GM03348 (cell line): ENCODE measurements around the gene GLRX.
"Not testable (repeated sequence)": the region's sequence is repeated elsewhere in the genome, so short reads cannot be mapped to it uniquely, and the experiment has no call there.

Experiments used
- DNase-seq: peaks from one replicate; pipeline ENCODE4 v3.0.0; 2012; ENCODE audit warnings: low spot score

Gene GLRX, protein sequence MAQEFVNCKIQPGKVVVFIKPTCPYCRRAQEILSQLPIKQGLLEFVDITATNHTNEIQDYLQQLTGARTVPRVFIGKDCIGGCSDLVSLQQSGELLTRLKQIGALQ

DNA sequence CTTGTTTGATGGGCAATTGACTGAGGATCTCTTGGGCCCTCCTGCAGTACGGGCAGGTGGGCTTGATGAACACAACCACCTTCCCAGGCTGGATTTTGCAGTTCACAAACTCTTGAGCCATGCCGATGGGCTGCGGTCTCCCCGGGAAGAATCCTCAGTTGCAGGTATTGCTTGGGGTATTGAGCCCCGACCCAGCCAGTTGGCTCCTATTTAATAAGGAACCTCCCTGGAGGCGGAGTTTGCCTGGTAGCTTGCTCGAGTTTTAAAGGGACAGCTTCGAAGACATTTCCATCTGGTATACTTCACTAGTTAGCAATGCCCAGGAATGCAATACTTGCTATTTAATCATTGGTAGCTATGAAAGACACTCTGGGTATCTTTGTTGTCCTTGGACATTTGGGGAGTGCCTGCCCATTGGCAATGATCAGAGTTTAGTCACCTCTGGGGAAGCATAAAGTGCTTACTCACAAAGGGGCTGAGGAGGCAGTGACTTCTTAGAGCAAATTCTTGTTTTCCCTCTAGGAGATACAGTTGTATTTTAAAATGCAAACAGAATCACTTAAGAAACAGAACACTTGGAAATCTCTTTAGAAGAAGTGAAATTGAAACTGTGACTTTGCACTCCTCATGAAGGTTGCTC, at the start of gene GLRX:
Gene GLRX, minus strand, starts transcription at position 185 of the 640 bp plus-strand sequence. Its CDS starts 64 bp downstream, at position 121.
- DNase-seq = peak; percentile 88

DNA sequence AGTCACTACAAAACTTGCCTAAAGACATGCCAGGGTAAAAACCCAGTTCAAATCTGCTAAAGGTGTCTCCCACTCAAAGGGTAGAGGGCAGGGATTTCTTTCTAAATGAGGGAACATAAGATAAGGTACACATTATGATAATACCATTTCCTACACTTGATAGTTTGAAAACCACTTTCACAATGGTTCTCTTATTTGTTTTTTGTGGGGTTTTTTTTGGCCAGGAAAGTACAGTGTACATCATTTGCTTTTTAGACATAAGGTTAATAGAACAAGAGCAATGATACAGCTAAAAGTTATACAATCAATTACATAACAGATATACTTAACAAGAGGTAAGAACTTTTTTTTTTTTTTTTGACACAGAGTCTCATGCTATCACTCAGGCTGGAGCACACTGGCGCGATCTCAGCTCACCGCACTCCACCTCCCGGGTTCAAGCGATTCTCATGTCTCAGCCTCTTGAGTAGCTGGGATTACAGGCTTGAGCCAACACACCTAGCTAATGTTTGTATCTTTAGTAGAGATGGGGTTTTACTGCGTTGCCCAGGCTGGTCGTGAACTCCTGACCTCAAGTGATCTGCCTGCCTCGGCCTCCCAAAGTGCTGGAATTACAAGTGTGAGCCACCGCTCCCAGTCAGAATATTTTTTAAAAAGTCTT, 48.8 kb upstream of the GLRX start:
- no peak for DNase-seq

DNA sequence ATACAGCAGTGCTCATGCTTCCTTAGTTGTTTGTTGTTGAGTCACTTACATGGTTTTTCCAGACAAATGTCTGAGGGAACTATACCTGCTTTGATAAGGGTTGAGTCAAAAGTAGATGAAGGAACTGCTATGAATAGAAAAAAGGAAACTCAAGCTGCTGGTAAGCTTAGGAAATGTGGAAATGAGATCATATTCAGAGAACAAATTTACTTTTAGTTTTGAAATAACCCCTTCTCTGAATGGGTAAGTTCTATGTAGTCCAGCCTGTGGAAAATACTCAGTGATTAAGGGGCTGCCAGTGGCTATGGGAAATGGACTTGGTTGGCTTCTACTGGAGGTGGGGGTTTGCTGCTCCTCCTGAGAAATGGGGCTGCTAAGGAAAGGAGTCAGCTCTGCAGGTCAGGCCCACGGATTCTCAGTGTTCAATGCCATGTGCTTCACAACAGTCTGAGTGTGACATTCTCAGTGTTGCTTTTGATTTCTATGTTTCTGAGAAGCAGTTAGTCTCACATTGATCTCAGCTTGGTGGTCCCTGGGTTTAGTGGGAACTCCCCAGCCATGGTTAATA, 47.7 kb upstream of the GLRX start:
- DNase-seq = no peak

DNA sequence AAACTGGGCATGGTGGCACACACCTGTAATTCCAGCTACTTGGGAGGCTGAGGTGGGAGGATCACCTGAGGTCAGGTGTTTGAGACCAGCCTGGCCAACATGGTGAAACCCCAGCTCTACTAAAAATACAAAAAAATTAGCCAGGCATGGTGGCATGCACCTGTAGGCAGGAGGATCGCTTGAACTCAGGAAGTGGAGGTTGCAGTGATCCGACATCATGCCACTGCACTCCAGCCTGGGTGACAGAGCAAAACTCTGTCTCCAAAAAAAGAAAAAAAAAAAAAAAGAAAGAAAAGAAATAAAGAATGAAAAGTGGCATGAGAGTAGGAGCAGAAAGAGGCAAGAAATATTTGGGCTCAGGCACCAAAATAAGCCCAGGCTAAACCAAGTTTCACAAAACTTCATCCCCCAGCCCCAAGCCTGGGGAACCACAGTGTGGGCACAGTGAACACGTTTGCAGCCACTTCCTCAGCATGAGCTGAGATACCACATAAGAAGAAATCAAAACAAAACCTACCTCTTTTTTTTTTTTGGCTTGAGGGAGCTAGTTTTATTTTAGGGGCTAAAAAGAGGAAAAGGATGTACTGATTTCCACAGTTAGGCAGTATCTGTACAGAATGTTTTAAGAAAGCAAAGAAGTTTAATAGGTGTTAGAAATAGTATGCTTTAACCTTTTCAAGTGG, 46.8 kb upstream of the GLRX start:
- DNase-seq = not testable (repeated sequence)

DNA sequence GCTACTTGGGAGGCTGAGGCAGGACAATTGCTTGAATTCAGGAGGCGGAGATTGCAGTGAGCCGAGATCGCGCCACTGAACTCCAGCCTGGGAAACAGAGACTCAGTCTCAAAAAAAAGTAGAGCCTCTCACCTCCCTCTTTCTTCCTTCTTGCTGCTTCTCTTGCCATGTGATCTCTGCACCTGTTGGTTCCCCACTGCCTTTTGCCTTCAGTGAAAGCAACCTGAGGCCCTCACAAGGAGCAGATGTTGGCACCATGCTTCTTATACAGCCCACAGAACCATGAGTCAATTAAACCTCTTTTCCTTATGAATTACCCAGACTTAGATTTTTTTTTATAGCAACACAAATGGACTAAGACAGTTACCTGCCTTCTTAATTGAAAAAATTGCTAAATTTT, 45.6 kb upstream of the GLRX start:
- no peak for DNase-seq

DNA sequence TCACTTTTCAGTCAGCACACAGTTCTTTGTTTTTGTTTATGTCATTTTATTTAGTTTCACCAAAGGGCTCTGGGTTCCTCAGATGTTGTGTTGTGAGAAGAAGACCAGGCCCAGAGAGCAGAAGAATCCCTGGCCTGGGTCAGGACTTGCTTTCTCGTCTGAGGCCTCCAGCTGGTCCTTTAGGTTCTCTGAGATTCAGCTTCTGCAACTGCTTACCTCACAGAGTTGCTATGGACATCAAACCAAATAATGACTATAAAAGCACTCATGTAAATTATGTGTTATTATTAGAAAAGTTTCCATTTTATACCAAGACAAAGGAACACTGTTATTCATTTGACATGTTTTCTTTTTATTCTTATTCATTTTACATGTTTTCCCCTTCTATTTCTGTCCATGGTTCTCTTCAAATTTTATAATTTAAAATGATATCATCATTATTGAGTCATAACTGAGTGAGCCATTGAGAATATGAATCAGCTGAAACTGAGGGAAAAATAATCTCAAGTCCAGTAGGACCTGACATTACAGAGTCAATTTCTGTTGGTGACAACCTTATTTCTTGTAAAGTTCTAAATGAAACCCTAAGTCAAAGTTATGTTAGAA, 44.0 kb upstream of the GLRX start:
- no peak for DNase-seq

DNA sequence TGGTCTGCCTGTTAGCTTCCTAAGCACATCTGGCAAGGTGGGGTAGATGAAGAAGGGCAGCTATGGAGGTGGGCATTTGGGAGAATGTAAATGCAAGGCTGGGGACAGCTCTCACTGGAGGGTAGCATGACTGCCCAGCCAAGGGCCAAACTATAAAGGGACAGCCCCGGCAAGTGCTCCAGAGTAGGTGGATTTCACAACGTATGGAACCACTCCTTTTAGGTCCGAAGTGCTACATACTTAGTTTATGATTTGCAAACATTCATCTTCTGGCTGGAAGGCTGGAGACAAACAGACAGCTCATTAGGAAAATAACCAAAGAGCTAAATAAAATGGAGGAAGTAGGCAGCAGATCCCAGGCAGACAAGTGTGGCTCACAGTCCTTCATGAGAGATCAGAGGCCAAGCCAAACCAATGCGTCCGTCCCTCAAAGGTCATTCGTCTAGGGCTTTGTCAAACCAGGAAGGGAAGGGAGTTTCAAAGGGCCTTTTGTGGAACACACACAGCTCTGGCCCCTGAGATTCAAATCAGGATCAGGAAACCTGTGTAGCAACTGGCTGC, 42.5 kb upstream of the GLRX start:
- no peak for DNase-seq

DNA sequence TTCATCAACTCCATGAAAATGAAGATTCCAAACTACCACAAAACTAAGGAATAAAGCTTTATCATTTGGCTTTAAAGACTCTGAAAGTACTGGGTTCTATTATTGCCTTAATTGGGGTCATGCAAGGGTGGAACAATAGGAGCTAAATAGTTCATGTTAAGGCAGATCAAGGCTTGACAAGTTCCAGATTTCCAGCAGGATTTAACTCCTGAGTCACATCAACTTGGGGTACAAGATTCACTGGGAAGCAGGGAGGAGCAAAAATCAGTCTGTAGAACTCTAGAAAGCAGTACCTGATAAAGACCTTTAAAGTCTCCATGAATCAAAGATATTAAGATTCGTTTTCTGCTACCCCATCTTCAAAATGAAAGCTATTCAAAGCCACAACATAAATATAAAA, 41.9 kb upstream of the GLRX start:
- DNase-seq = no peak

DNA sequence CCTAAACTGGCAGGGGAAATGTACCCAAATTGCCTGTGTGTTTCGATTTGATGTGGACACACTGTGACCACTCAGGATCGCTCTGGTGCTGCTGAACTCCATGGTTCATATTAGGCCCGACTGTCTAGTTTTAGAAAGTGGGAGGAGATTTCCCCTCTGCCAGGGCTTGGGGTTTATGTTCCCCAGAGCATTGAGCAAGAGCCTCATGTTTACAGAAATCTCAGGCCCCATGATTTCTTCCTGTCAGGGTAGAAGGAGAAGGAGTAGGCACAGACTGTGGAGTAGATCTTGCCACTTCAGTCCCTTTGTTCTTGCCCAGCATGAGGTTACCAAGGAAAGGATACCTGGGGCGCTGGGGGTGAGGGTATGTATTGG, 40.8 kb upstream of the GLRX start:
- DNase-seq = peak; percentile 71

DNA sequence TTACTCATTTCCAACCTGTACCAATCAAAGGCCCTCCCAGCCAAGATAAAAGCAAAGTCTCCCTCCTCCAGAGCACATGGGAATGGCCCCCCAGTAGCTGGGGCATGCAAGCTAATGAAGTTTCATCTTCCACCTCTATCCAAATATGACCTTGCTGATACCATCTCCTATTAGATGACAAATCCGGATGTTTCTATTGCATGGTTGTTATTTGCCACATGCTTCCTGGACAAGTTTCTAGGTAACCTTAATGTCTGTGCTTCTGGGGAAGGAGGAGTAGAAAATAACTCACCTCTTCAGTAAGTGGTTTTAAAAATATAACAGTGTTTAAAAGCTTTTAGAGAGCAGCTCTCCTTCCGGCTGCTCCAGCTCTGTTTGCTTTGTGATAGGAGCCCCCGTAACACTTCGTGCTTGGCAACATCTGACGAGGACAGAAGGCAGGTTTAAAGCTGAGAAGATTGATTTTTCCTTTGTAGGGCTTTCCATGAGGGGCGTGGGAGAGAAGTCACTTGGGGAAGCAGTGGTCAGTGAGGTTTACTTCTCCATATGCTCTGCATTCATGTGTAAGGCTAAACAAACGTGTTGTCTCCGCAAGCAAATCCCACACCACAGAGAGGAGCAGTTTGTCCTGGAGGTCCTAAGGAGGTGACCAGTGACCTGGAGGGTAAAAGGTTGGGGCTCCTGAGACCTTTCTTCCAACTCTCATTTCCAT, 40.3 kb upstream of the GLRX start:
- no peak for DNase-seq

DNA sequence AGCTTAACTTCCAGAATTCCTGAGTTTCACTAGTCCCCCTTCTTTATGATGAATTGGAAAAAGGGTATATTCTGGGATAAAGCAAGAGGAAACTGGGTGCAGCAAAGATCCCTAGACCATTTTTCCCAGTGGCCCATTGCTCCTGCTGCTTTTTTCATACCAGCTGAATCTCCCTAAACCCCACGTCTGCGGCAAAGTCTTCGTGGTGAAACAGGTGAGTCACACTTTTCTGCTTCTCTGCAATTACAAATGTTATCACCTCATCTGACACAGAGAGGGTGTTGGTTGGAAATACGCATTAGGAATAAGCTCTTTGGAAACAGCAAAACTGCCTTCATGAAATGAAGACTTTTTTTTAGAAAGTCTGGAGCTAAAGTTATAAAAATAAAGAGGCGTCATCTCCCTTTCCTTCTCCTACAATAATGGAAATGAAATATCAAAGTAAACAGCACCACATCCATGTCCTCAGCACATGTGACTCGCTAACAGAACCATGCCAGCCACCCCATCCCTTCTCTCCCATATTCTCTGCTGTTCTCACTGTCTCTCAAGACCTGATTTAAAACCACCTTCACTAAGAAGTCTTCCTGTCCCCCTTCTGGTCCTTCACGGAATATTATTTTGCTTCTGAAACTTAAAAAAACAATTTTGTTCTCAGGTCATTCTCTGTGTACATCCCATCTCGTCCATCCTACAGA, 39.5 kb upstream of the GLRX start:
- no peak for DNase-seq

DNA sequence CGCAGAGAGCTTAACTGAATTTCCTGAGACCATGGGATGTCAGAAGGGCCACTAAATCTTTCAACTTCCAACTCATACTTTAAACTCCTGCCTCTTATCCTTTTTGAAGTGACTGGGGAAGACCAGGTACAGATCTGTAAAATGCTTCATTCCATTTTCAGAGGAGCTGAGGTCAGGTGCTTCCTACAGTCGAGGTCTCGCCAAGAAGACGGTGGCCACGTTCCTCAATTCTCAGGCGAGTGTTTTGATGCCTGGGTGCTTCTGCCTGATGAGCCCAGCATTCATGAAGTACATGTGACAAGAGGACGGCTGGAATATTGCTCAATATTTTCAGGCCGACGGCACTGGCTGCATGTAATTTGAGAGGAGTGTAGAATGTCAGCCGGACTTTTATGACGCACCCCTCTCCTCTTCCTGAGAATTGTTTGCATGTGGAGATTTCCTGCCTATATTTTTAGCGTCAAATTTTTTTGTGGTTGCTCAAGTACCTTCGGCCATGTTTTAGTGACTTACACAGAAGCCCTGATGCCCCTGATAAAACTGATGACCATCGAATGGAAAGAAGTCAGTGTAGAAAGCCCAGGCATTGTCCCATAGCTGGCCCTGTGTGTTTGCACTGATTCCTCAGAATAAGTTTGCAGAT, 38.8 kb upstream of the GLRX start:
- peak; percentile 80 for DNase-seq

DNA sequence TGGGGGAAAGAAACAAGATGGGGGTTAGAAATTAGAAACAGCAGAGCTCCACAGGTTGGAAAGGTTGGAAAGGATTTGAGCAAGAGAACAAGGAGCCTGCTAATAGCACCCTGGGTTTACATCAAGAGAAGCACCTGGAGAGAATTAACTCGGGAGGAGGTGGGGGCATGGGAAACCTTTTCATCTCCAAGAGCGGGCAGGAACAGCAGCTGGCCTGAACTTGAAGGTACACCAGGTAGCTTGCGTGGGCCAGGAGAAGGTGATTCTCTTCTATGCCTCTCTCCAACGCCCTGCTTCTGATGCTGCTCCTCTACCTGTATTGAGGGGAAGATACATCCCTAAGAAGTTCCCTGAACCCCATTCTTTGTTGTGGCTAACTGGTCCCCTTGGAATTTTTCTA, 37.1 kb upstream of the GLRX start:
- no peak for DNase-seq

DNA sequence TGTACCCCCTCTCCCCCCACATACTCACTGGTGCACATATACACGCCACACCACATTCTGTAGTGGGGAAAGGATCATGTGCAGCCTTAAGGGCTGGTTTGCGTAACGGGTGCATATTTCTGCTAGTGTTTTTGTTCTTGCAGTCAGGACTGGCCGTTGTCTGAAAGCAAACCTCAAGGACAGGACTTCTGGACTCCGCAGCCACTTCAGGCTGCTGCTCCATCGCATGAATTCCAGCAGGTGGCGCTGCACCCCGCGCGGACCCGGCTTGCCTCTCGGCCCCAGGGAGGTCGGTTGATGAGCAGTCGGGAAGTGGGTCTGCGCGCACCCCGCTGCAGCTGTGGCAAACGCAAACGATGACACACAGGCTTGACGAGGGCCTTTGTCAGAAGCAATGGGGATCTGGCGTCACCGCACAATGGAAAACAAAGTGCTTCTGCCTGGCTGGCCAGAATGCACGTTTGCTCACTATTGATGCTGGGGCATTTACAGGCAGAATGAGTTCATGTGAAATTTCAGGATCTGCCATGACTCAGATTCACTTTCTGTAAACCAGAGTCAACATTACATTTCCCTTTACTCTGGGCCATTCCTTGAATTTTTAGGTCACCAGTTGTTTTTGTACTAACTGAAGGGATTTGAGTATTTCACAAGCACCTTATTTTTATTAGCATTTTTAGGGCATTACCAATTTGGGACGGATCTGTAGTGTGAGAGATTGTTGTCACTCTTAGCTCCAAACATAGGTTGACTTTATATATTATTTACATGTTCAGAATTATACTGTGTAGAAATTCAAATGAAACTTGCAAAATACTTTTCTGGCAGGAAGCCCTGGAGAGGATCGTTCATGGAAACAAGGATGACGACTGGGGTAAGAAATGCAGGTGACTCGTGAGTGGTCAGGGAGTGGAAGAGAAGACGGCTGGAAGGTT, 36.4 kb upstream of the GLRX start:
- DNase-seq = peak; percentile 91

DNA sequence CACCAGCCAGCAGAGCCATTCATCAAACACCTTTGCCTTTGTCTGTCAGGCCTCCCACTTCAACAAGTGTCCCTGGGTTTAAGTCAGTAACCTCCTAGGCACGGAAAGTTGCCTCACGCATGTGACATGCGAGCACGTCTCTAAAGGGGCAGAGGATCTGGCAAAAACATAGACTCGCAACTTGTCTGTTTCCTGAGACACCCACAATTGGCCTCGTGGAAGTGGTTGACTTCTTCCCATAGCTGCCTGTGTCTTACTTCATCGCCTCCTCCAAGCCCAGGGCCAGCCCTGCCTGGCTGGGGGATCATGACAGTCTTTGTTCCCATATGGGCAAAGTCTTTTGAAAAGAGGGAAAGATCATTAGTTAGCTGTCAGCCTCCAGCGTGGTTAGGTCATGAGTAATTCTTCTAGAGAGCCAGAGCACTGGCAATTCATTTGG, 35.5 kb upstream of the GLRX start:
- DNase-seq = peak; percentile 88

DNA sequence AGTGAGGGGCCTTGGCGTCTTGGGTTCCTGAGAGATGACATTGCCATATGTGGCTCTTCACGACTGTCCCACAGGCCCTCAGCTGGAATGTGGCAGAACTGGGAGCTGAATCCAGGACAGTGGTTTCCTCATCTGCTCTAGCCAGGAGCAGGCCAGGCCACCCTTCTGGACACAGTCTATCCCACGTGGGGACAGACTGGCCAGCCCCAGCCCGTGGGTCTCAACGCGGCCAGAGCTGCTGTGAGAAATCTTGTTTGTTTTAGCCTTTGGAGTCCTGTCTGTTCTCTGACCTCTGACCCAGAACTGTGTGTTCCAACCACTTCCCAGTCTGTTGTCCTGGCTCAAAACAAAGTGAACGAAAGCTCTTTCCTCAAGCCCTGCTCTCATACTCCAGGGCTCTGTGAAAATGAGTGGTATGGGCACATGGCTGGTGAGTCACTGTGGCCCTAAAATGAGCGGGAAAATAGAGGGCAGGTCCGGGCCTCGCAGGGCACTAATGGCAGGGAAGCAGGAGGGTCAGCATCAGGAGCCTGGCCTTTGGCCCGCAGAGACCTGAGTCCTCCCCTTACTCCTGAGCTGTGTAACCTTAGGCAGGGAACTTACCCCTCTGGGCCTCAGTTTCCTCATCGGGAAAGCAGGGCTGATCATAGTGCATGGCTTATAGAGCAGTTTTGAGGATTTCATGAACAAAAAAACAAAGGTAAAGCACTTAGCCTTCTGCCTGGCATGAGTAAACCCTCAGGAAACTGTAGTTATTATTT, 34.8 kb upstream of the GLRX start:
- DNase-seq = no peak

DNA sequence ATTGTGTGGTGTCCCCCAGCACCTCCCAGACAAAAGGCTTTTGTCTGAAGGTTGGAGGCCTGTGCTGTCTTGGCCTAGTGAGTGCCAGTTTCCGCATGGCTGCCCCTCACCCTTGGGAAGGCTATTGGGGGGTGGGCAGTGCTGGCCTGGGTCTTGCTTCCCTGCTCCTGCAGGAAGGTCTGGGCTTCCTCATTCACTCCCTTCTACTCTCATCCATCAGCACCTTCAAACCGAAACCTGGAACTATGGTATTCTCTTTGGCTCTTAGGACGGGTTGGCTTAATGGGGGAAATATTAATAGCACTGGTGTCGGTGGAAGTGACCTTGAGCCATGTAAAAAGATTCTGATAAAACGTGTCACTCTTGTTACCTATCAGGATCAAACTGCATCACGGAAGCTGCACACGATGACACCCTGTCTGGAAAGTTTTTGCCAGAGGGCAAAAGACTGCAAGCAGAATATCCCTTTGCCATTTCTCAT, 34.0 kb upstream of the GLRX start:
- no peak for DNase-seq

DNA sequence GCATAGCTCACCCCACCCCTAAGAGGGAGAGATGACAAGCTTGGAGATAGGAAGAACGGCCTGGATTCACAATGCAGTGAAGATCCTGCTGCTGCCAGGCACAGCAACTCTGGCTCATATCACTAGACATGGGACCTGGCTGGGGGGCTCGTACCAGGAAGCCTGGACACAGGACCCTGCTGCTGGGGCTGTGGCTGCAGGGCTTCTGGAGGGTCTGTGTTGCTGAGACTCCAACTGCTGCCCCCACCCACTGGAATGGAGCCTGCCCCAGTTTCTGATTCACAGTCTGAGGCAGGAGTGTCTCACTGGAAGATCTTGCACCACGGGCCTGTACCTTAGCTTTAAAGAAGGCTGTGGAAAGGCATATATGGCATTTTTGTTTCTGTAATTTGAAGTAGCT, 31.0 kb upstream of the GLRX start:
- no peak for DNase-seq
